ENCODE results near the gene NRN1L.

DNA sequence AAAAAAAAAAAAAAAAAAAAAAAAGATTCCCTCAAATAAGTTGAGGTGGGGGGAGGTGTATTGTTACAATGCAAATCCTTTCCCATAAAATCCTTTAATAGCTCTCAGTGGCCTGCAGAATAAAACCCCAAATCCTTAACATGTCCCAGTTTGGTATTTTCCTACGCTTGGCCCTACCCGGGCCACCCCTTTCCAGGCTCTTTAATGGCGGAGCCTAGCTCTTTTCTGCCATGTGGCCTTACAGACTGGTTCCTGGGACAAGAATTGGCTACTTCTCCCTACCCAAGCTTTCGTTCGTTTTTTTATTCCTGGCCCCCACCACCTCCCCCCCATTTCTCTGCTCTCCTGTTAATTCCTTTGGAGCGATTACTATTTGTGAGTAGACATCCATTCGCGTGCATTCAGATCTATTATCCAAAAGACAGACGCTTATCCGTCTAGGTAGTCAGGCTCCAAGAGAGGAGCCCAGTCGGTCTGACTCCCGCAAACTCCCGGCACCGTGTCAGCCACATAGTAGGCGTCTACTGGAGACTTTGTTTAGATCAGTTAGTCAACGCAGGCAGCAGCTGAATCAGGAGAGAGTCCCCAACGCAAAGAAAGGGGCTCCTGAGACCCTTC is 43.4 kb upstream of the NRN1L start:
- TF ChIP-seq, protein P1, sequence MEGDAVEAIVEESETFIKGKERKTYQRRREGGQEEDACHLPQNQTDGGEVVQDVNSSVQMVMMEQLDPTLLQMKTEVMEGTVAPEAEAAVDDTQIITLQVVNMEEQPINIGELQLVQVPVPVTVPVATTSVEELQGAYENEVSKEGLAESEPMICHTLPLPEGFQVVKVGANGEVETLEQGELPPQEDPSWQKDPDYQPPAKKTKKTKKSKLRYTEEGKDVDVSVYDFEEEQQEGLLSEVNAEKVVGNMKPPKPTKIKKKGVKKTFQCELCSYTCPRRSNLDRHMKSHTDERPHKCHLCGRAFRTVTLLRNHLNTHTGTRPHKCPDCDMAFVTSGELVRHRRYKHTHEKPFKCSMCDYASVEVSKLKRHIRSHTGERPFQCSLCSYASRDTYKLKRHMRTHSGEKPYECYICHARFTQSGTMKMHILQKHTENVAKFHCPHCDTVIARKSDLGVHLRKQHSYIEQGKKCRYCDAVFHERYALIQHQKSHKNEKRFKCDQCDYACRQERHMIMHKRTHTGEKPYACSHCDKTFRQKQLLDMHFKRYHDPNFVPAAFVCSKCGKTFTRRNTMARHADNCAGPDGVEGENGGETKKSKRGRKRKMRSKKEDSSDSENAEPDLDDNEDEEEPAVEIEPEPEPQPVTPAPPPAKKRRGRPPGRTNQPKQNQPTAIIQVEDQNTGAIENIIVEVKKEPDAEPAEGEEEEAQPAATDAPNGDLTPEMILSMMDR (IDR thresholded peaks at IDR 0.05; ENCODE audit: low read depth, low read length, poor library complexity, severe bottlenecking): no peak
- no peak for TF ChIP-seq EZH2phosphoT487 (IDR thresholded peaks at IDR 0.05; ENCODE audit: borderline replicate concordance, low read length)

Measured in DOHH2 (cell line).